HUDEP-2 (cell line): ENCODE data around the gene S100A11.
A peak's percentile ranks its signal among the peaks of the same experiment; 100 is the strongest.

Experiments
- DNase-seq, 76 experiments: peaks; one replicate each; lab custom pipeline; 2025; ENCODE audit not compliant: unreplicated experiment in 76 of 76; lab: John Stamatoyannopoulos, UW

S100A11 gene

GRCh38 chr1:152042030-152042429 lies 5.2 kb upstream of the S100A11 start:
- no peak for DNase-seq

GRCh38 chr1:152039886-152040285 lies 3.1 kb upstream of the S100A11 start:
- no peak for DNase-seq

- no peak for DNase-seq
Measured at GRCh38 chr1:152039461-152039860, 2.7 kb upstream of the S100A11 start.

- DNase-seq, result no peak
Measured at GRCh38 chr1:152038871-152039270, 2.1 kb upstream of the S100A11 start.

GRCh38 chr1:152035539-152036266 lies 1.1 kb downstream of the S100A11 start:
- peak in 4 of 76 experiments; percentile 2 to 42 (median 16) for DNase-seq

- peak in 53 of 76 experiments; percentile 4 to 70 (median 37) for DNase-seq
Measured at GRCh38 chr1:152034654-152035538, 1.9 kb downstream of the S100A11 start.

- no peak for DNase-seq
Measured at GRCh38 chr1:152034324-152034653, 2.5 kb downstream of the S100A11 start.

- DNase-seq, result no peak
Measured at GRCh38 chr1:152029929-152030211, 6.9 kb downstream of the S100A11 start.

- DNase-seq, result no peak
Measured at GRCh38 chr1:152029144-152029928, 7.5 kb downstream of the S100A11 start.

GRCh38 chr1:152026895-152027294 lies 9.9 kb downstream of the S100A11 start:
- no peak for DNase-seq

- DNase-seq, result no peak
Measured at GRCh38 chr1:152024223-152024622, 12.6 kb downstream of the S100A11 start.

GRCh38 chr1:152023221-152023620 lies 13.6 kb downstream of the S100A11 start:
- DNase-seq, result no peak

- no peak for DNase-seq
Measured at GRCh38 chr1:152022474-152022873, 14.3 kb downstream of the S100A11 start.

GRCh38 chr1:152021569-152021968 lies 15.2 kb downstream of the S100A11 start:
- no peak for DNase-seq

GRCh38 chr1:152020849-152021248 lies 16.0 kb downstream of the S100A11 start:
- DNase-seq, result no peak

- peak in 27 of 76 experiments; percentile 3 to 42 (median 14) for DNase-seq
Measured at GRCh38 chr1:152018537-152018936, 18.3 kb downstream of the S100A11 start.

GRCh38 chr1:152015766-152016165 lies 21.0 kb downstream of the S100A11 start:
- no peak for DNase-seq

GRCh38 chr1:152014943-152015342 lies 21.9 kb downstream of the S100A11 start:
- DNase-seq, result no peak

- peak in 35 of 76 experiments; percentile 4 to 50 (median 24) for DNase-seq
Measured at GRCh38 chr1:152013664-152014237, 23.1 kb downstream of the S100A11 start.

GRCh38 chr1:152009691-152010090 lies 27.1 kb downstream of the S100A11 start:
- no peak for DNase-seq

- no peak for DNase-seq
Measured at GRCh38 chr1:152007047-152007446, 29.8 kb downstream of the S100A11 start.
